Activated naive CD4-positive, alpha-beta T cell (primary cell): ENCODE results near the gene FMNL2.
"Not testable (repeated sequence)": the region's sequence is repeated elsewhere in the genome, so short reads cannot be mapped to it uniquely, and the experiment has no call there.

Experiments
- DNase-seq, 4 experiments: peaks; one replicate each; lab custom pipeline; 2025; lab: John Stamatoyannopoulos, UW

FMNL2 gene

DNA sequence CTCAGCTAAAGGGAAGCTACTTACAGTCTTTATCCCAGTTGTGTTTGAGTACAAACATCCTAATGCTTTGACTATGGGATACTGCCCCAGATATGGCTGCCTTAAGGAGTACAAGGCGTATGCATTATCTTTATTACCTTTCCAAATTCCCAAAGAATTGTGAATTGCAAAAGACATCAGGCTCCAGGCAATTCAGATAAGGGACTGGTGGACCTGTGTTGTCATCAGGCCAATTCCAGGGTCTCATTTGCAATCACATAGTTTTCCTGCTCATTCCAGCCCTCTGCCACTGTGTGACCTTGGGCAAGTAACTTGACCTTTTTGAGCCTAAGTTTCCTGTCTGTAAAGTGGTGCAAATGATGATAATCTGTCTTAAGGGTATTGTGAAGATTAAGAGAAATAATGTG lies 137.5 kb downstream of the FMNL2 start:
- DNase-seq, result no peak

DNA sequence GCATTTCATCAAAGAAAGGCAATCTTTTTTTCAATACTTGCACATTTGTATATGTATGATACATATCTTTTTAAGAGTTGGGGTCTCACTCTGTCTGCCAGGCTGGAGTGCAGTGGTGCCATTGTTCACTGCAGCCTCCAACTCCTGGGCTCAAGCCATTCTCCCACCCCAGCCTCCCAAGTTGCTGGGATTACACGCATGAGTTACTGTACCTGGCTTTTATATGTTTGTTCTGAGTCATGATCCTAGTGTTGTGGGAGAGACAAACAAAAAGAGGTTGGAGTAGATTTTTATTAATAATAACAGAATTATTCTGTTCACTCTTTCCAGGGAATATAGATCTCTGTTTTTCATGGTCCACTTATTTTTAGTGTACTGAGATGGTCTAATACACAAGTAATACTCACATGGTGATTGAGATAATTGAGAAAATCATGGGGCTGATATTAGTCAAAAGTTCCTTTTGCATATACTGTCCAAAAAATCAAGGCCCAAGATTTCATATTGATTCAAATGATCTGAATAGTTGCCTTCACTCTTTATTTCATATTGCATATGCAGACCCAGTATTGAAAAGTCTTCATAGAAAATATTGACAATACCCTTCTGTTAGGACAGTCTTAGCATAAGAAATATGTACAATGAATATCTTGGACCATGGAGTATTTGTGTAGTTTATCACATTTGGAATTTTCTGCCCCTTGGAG lies 138.3 kb downstream of the FMNL2 start:
- no peak for DNase-seq

DNA sequence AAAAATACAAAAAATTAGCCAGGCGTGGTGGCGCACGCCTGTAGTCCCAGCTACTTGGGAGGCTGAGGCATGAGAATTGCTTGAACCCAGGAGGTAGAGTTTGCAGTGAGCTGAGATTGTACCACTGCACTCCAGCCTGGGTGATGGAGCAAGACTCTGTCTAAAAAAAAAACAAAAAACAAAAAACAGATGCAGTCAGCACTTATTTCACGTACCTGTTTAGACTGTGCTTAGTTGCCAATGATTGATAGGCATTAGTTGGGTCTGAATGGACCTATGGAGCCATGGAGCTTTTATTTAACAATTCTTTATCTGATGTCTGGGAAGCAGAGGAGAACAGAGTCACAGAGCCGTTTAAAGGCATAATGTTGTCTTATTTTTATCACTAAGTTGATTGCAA lies 139.5 kb downstream of the FMNL2 start:
- not testable (repeated sequence) for DNase-seq

DNA sequence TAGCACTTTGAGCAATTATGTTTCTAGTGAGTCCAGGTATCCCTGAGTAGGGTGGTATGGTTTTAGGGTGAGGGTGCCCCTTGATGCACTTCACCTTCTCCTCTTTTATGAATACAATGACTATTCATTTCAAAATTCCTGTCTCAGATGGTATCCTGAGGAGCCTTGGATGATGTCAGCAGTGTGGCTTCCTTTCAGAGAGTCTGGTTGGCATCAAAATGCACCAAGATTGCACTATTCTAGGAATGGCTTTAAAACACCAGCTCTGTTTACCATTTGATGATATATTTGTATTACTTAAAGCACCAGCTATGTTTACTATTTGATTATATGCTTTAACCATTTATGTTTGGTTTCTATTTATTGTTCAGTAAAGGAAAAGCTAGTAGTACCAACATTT lies 141.0 kb downstream of the FMNL2 start:
- DNase-seq, result no peak

DNA sequence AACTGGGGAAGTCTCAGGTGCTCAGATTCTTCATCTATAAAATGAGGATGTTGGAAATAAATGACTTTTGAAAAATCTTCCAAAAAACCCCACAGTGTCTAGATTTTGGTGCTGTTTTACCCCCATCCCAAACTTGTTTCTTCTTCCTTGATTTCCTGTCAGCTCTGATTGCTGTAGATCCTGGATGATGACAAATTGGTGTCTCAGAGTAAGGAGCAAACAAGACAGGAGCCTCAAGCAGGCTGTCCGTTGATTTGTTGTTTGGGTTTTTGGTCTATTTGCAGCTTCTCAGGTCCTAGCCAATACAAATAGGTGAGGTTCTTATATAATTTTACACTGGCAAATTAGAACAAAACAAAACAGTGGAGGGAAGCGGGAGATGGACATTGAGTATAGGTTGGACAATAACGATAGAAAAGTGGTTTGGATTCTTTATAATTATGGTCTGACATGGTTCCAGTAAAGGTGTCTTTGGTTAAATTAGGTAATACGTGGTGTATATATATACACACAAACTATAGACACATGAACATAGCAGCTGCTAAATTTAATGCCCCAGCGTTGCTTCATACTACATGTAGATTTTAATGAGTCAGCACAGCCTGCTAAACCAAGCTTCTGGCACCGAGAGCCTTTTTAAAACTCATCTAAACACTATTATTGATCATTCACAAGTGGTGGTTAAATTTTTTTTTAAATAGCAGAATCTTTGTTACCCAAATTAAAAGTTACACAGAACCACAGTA lies 142.5 kb downstream of the FMNL2 start:
- DNase-seq, result no peak

DNA sequence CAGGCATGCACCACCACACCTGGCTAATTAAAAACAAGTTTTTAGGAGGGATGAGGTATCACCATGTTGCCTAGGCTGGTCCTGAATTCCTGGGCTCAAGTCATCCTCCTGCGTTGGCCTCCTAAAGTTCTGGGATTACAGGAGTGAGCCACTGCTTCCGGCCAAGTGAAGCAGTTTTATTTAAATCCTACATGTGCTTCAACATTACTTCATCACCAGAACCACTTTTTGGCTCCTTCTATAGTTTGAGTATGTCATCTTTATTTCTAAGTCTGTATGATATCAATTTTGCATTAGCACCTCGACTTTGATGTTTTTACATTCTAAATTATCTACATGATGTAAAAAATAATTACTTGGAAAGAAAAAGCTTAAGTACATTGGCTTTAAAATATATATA lies 144.3 kb downstream of the FMNL2 start:
- no peak for DNase-seq

DNA sequence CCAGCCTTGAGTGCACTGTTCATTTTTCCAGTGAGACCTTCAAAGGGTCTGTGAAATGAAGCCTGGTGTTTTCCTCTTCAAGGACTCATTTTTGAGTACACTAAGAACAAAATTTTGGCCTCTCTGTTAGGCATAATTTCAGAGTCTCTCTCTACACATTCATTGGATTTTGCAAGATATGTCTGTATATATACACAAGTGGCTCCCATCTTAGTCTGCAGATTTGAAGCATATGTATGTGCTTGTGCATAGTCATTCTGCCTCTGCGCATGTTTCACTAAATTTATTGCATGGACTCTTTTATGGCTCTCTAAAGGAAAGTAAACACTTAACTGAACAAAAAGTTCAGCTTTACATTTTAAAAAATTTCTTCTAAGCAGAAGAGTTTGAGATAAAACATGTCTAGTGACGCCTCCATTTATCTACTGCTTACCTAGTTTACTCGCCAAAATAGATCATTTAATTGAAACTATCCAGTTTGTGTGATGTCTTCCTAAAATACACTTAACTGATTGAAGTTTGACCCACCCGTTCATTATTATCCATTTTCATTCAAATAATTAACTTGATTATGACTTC lies 145.9 kb downstream of the FMNL2 start:
- no peak for DNase-seq

DNA sequence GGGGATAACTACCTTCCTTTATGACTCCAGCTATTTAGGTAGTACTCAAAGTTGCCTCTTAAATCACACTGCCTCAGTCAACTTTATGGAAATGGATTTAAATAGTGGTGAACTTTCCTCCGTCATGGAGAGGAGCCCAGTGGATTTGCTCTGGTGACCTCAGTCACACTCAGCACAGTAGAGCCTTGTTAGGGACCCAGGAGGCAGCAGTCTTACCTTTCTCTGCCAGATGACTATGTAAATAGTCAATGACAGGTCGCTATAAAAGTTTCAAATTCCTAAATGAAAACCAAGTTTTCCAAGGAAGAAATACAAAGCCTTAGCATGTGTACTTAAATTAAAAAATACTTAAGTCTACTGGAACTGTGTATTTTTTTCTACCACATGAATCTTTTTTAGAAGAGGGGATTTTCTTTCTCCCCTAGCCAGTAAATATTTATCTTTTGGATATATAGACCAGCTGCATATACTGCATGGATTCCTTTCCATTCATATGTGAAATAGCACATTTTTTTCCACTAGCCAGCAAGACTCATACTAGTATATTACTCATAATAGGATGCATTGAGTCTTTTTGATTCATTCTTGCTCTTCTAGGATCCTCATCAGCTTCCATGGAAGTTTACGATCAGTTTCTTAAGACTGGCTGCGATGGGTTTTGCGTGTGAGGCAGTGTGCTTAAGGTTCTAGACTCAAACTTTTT lies 147.1 kb downstream of the FMNL2 start:
- DNase-seq, result no peak

DNA sequence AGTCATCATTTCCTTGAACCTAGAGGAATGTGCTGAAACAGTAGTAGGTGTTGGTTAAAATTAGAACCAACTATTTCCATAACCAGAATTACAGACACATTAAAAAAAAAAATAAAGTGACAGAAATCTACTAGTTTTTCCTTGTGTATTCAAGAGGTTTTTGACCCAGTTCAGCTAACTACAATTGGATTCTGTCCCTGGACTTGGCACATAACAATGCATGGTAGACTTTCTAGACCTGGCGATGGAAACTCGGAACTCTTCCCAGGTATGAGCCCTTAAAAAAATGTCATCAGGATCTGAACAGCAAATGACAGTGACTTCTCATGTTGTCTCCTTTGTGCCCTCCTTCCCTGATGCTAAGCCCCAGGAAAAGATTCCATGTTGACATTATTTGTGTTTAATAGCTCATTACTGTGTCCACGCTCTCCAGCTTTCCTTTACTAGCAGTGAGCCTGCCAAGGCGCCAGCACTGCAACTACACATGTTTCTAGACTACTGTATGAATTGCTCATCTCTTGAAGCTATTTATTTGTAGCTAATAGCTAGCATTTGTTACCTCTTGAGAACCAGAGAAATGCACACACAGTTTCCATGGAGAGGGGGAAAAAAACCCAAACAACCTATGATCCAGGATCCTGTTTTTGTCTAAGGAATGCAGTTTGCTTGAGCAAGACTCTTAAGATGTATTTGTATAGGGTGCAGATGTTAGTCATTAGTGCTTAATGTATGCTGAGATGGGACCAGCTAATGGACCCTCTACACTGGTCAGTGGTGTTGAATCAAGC lies 148.5 kb downstream of the FMNL2 start:
- no peak for DNase-seq

DNA sequence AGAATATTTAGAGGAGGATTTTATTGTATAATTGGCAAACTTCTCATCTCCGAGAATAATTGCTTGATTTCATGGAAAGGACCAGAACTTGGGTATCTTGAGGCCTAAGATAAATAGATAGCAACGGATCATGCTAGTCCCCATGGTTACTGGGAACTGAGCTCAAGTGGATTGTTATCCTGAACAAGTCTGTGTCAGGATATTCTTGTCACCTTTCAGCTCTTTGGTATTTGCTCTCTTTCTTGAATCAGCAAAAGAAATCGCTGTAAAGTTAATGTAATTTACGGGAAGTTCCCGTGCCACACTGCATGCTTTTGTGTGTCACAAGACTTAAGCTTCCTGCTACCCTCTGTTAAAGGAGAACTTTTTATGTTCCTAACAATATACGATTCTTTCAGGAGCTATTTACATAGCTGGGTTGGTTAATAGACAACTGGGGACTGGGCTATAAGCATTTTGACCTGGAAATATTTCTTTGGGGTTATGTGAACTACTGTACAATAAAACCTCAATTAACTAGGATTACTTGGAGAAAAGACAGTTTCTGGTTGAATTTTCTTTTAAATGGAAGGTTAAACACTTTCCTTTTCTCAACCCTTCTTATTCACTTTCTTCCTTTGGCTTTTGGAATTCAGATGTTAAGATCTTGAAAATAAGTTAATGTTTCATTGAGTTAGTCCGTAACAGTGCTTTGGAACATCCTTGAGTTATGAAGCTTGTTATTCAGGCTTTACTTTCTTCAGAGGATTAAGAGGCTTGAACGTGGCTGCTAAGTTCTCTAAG lies 151.2 kb downstream of the FMNL2 start:
- DNase-seq, result no peak

DNA sequence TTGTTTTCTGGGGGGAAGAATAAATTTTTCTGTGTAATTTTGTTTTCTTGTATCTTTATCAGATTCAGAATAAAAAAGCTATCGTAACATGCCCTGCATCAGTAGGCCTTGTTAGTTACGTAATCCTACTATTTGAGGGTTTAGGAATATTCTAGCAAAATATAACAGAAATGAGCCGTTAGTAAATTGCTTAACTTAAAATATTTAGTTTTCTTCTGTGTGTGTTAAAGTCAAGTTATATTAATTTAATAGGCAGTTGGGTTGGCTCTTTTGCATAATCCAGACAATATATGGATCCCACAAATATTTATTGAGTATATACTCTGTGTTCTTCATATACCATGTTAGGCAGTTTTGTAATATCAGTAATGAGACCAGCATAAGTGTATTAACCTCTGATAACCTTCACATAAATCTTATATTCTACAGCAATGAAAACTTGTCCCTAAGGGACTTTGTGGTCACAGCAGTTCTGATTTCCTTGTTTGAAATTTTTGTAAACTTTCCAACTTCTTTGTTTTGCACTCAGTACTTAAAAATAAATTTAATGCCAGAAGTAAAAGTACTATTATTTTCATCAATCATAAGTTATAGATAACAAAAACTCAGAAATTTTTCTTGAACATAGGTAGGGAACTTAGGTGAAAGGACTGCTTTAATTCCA lies 151.9 kb downstream of the FMNL2 start:
- no peak for DNase-seq

DNA sequence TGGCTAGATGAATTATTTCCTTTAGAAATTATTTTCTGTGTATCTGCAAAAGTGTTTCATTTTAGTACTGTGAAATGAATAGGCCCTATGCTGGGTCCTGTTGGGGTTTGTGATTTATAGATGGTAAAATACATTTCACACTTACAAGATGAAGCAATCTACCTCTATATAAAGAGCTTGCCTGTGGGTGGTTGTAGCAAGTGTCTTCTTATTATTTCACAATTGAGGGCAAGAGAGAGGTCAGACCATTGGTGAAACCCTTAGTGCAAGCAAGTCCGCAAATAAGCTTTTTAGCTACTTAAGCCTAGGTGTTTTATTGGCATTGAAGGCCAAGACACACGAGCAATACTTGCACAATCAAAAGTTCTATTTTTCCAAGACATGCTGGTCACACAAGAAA lies 153.1 kb downstream of the FMNL2 start:
- no peak for DNase-seq

DNA sequence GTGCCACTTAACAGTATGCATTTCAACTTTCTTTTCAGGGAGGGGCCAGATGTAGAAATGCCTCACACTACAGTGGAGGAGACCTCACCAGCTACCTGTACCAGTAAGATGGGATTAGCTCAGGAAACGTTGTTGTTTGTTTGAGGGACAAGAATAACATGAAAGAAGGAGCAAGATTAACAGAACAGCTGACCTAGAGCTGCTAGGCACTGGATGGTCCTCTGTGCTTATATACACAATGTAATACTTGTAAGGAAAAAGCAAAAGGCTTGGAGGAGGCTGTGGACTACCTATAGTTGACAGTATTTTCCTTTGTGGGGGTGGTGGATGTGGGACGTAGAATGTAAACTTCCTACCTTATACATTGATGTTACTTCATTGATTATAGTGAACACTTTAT lies 154.4 kb downstream of the FMNL2 start:
- DNase-seq, result no peak

DNA sequence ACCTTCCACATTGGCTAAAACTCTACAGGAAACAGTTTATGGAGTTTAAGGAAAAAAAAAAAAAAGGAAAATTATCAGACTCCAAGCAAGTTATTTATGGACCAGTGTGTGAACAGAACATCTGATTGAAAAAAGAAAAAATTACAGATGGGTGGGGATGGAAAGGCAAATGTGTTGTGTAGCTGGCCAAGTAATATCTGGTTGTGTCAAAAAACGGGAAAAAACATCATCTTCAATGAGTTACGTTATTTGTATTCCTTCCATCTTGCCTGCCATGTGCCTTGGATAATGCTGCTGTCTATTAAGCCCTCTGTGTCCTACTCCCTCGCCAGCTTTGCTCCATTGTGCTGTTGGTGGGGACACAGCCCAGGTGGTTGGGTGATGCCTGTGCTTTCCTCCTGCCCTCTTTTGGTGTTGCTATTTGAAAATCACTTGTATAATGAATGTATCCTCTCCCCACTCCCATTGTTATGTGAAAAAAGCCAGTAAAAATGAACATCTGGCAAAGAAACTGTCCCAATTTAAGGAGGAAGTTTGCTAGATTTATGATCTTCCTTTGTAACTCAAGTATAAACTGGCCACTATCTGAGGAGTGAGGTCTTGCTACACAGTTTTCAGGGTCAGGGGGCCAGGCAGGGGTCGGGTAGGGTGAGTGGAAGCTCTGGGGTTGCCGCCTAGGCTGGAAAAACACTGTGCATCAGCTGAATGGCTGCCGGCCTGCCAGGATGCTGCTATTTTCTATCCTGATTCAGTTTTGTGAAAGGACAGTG lies 155.9 kb downstream of the FMNL2 start:
- DNase-seq, result no peak

DNA sequence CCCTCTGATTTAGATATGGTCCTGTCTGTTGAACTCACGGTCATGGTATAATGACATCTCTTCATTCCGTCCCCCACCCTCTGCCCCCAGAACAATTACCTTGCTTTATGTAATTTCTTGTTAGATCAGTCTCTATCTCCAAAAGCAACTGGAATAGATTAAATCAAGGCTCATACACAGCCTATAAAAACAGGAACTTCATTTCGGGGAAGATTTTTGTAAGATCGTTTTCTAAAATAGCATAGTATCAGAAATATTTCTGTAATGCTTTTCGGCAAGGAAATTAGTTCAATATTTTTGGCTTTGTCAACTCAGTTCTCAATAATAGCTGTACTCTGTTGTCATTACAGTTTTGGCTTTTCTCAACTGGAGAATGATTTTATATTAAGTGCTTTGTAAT lies 157.2 kb downstream of the FMNL2 start:
- no peak for DNase-seq

DNA sequence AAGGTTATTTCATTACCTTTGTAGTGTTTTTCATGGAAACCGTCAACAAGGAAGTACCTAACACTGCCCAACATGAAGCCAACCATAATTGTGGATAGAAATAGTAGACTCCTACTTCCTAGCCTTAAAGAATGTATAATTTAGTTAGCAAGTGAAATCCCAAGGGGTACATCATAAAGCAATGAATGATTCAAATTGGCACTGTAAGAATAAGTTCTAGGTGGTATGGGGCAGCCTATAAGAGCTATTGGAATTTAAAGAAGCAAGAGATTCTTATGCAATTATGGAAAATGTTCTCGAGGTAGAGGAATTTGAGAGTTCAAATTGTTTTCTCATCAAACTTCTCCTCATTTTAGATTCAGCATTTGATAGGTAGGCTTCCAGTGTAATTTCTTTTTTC lies 157.9 kb downstream of the FMNL2 start:
- no peak for DNase-seq

DNA sequence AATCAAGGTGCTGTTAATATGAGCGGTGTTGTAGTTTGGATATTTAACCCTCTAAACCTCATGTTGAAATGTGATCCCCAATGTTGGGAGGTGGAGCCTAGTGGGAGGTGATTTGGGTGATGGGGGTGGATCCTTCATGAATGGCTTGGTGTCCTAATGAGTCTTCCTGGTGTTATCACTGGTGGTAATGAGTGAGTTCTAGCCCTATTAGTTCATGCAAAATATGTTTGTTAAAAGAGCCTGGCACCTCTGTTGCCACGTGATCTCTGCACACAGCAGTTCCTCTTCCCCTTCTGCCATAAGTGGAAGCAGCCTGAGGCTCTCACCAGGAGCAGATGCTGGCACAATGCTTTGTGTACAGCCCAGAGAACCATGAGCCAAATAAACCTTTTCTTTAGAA lies 158.4 kb downstream of the FMNL2 start:
- DNase-seq, result no peak

DNA sequence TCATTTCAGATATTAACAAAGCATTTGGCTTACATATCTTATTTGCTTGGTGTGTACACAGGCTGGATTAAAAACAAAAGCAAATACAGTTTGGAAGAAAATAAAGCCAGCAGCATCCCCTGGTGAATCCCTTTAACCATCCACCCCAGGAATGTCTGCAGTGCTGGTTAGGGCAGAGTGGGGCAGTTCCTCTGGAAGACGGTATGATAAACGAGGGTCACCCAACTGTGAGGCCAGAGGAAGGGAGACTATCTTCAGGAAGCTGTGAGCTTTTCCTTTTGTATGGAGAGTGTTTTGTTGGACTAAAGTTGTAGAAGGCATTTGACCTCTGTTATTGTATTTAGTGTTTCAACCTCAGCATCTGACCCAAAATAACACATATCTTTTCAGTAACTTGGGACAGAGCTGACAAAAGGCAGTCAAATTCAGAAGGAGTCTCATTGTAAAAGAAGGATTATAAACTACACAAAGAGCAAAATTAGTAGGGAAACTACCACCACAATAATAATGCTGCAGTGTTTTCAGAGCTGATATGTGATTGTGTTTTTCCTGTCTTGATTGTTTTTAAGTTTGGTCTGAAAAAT lies 159.1 kb downstream of the FMNL2 start:
- DNase-seq, result no peak

DNA sequence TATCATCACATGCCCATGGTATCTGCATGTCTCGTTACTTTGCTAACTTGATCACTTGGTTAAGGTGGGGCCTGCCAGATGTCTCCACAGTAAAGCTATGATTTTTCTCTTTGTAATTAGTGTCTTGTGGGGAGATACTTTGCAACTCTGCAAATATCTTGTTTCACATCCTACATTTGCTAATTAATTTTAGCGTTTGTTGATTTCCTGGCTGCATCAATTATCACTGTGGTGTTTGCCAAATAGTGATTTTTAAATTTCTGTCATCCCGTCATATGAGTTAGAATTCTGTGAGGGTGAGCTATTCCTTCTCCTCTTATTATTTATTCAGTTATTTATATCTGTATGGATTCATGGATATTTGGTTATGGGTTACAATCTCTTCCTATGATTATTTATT lies 161.4 kb downstream of the FMNL2 start:
- no peak for DNase-seq
